Prostate gland (tissue), 2 donors: ENCODE measurements around the gene CMTM8.

Experiments used
- CTCF ChIP-seq, 4 experiments: fragments of 200-600 bp in 2 of 4; fragments of 450-650 bp in 2 of 4; sonication (generic) in 2 of 4; IDR thresholded peaks; 1 replicate in 3 of 4; 2 replicates in 1 of 4; pipeline ENCODE4 v1.5.1; 2016 to 2019; ENCODE audit warnings: antibody characterized with exemption in 4 of 4, mild to moderate bottlenecking in 2 of 4, moderate library complexity in 2 of 4
- POLR2A ChIP-seq: fragments of 450-650 bp; IDR thresholded peaks from one replicate; pipeline ENCODE4 v1.6.1; 2016; ENCODE audit warnings: antibody characterized with exemption, mild to moderate bottlenecking
- POLR2AphosphoS5 ChIP-seq: sonication (generic); formaldehyde crosslinking; IDR thresholded peaks from one replicate; pipeline ENCODE4 v1.6.1; 2017; ENCODE audit warnings: antibody characterized with exemption

- TF ChIP-seq CTCF (IDR thresholded peaks at IDR 0.05) (no peak), POLR2AphosphoS5 (no peak), POLR2A (no peak)
Measured at GRCh38 chr3:32360493-32360827, 122.0 kb downstream of the CMTM8 start.
